Endothelial cell (in vitro differentiated cells): ENCODE data around the gene RAPGEF2. TPM values are rescaled to one million over a fixed set of nuclear protein-coding genes. Genes with fewer than 3 reads are reported as not detected.

Experiments used
- DNase-seq: peaks from one replicate; pipeline ENCODE4 v3.0.0; 2021; ENCODE audit warnings: low spot score
- H3K27ac Mint-ChIP-seq: one replicate; pipeline ENCODE4 v1.8.0; 2021; ENCODE audit warnings: mixed read lengths, inconsistent platforms; ENCODE audit not compliant: unreplicated experiment
- H3K27me3 Mint-ChIP-seq: one replicate; pipeline ENCODE4 v1.8.0; 2021; ENCODE audit warnings: mild to moderate bottlenecking, moderate library complexity, mixed read lengths, inconsistent platforms; ENCODE audit not compliant: unreplicated experiment
- H3K36me3 Mint-ChIP-seq: one replicate; pipeline ENCODE4 v1.8.0; 2021; ENCODE audit warnings: mild to moderate bottlenecking, low read depth, mixed read lengths, inconsistent platforms; ENCODE audit not compliant: unreplicated experiment
- H3K4me1 Mint-ChIP-seq: one replicate; pipeline ENCODE4 v1.8.0; 2021; ENCODE audit warnings: mild to moderate bottlenecking, mixed read lengths, inconsistent platforms; ENCODE audit not compliant: unreplicated experiment
- H3K4me3 Mint-ChIP-seq: one replicate; pipeline ENCODE4 v1.8.0; 2021; ENCODE audit warnings: mild to moderate bottlenecking, mixed read lengths, inconsistent platforms; ENCODE audit not compliant: unreplicated experiment
- H3K9me3 Mint-ChIP-seq: one replicate; pipeline ENCODE4 v1.8.0; 2021; ENCODE audit warnings: mixed read lengths, inconsistent platforms; ENCODE audit not compliant: unreplicated experiment
- total RNA-seq: library from RNA; stranded (reverse); fragmentation: NEBNext Ultra II Directional; extraction: Animal tissue kit (Norgen Biotek cat#: 25700); gene quantifications from one replicate; pipeline ENCODE4 v1.2.1, GENCODE V29; 2021; ENCODE audit not compliant: unreplicated experiment
- TF ChIP-seq, protein P1 (sequence below): fragments of 200-600 bp; sonication (generic); IDR thresholded peaks from one replicate; pipeline ENCODE4 v1.5.0; 2021; ENCODE audit warnings: antibody characterized with exemption; ENCODE audit not compliant: unreplicated experiment

The RAPGEF2 gene
- total RNA-seq, 1 donor from 2014 or later = 108 TPM

- Mint-ChIP-seq H3K4me3 (no peak overlapping the region), H3K36me3 (peaks cover 4% of the 10 kb centered on the region), H3K4me1 (peaks cover 15% of the 10 kb centered on the region), H3K27me3 (peaks cover 5% of the 10 kb centered on the region), H3K9me3 (no peaks in the 10 kb centered on the region), H3K27ac (no peak overlapping the region)
- DNase-seq = no peak
- TF ChIP-seq, protein P1, sequence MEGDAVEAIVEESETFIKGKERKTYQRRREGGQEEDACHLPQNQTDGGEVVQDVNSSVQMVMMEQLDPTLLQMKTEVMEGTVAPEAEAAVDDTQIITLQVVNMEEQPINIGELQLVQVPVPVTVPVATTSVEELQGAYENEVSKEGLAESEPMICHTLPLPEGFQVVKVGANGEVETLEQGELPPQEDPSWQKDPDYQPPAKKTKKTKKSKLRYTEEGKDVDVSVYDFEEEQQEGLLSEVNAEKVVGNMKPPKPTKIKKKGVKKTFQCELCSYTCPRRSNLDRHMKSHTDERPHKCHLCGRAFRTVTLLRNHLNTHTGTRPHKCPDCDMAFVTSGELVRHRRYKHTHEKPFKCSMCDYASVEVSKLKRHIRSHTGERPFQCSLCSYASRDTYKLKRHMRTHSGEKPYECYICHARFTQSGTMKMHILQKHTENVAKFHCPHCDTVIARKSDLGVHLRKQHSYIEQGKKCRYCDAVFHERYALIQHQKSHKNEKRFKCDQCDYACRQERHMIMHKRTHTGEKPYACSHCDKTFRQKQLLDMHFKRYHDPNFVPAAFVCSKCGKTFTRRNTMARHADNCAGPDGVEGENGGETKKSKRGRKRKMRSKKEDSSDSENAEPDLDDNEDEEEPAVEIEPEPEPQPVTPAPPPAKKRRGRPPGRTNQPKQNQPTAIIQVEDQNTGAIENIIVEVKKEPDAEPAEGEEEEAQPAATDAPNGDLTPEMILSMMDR = no peak
These were observed 280.7 kb downstream of the RAPGEF2 start for GRCh38 chr4:159383562-159383931.

- no peak overlapping the region for H3K27ac Mint-ChIP-seq
- peaks cover 5% of the 10 kb centered on the region for H3K27me3 Mint-ChIP-seq
- H3K9me3 Mint-ChIP-seq = no peaks in the 10 kb centered on the region
- peaks cover 15% of the 10 kb centered on the region for H3K4me1 Mint-ChIP-seq
- H3K36me3 Mint-ChIP-seq = peaks cover 4% of the 10 kb centered on the region
- no peak overlapping the region for H3K4me3 Mint-ChIP-seq
- DNase-seq = no peak
- TF ChIP-seq, protein P1 = no peak
These were observed 281.1 kb downstream of the RAPGEF2 start for GRCh38 chr4:159384017-159384416.

DNA sequence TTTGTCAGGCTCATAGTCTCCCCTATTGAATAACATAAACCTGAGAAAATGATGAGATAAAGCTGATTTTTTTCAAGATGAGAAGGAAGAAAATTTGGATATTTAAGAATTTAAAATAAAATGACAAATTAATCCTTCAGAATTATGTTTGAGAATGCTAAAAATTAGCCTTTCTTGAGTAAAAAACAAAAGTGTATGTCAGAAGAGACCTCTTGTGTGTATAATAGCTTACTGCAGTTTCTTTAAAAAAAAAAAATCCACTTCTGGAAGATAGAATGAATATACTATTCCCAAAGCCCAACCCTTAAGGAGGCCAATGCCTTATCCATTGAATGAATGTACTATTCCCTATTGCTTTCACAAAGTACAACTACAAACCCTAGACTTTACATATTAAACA, 281.8 kb downstream of the RAPGEF2 start:
- no peak for DNase-seq
- Mint-ChIP-seq H3K4me3 (no peak overlapping the region), H3K27me3 (peaks cover 5% of the 10 kb centered on the region), H3K36me3 (peaks cover 3% of the 10 kb centered on the region), H3K4me1 (peaks cover 15% of the 10 kb centered on the region), H3K9me3 (no peaks in the 10 kb centered on the region), H3K27ac (no peak overlapping the region)
- TF ChIP-seq, protein P1 = no peak

GRCh38 chr4:159386620-159387019, 283.7 kb downstream of the RAPGEF2 start:
- no peak overlapping the region for H3K4me3 Mint-ChIP-seq
- no peaks in the 10 kb centered on the region for H3K9me3 Mint-ChIP-seq
- TF ChIP-seq, protein P1 = no peak
- peaks cover 9% of the 10 kb centered on the region for H3K27me3 Mint-ChIP-seq
- H3K4me1 Mint-ChIP-seq = peaks cover 17% of the 10 kb centered on the region
- H3K27ac Mint-ChIP-seq = no peak overlapping the region
- no peak for DNase-seq
- no peaks in the 10 kb centered on the region for H3K36me3 Mint-ChIP-seq

- no peak overlapping the region for H3K4me3 Mint-ChIP-seq
- DNase-seq = no peak
- H3K4me1 Mint-ChIP-seq = peaks cover 5% of the 10 kb centered on the region
- H3K36me3 Mint-ChIP-seq = no peaks in the 10 kb centered on the region
- no peak overlapping the region for H3K27ac Mint-ChIP-seq
- TF ChIP-seq, protein P1 = no peak
- H3K9me3 Mint-ChIP-seq = no peaks in the 10 kb centered on the region
- peaks cover 7% of the 10 kb centered on the region for H3K27me3 Mint-ChIP-seq
These were observed 286.9 kb downstream of the RAPGEF2 start for GRCh38 chr4:159389756-159390155.
